HL-60 (cell line): ENCODE data around the gene MORN4.

Source experiments
- DNase-seq, 2 experiments: peaks; one replicate each; pipeline ENCODE4 v3.0.0-alpha.2; 2010 to 2020; ENCODE audit warnings: low read depth in 1 of 2, low spot score in 1 of 2
- H3K27ac ChIP-seq: fragments of 250-450 bp; sonication (Bioruptor Pico); replicated peaks from 2 replicates; pipeline ENCODE4 v1.5.1; 2020; ENCODE audit warnings: mild to moderate bottlenecking, moderate library complexity
- H3K27me3 ChIP-seq: fragments of 250-450 bp; sonication (Bioruptor Pico); 2 replicates; pipeline ENCODE4 v1.5.1; 2021; ENCODE audit warnings: mild to moderate bottlenecking, moderate library complexity; ENCODE audit not compliant: insufficient read depth, poor library complexity, severe bottlenecking
- H3K4me3 ChIP-seq: replicated peaks from 2 replicates; pipeline ENCODE4 v1.5.1; 2011; ENCODE audit warnings: mild to moderate bottlenecking, control low read depth, low read length; ENCODE audit not compliant: insufficient read depth
- CTCF ChIP-seq: IDR thresholded peaks from one replicate; pipeline ENCODE4 v1.5.1; 2011; ENCODE audit warnings: low read length, control low read depth, inconsistent platforms; ENCODE audit not compliant: insufficient read depth
- GABPA ChIP-seq: IDR thresholded peaks from 2 replicates; pipeline ENCODE4 v1.6.1; 2012; ENCODE audit warnings: low read depth
- POLR2AphosphoS5 ChIP-seq: IDR thresholded peaks from 2 replicates; pipeline ENCODE4 v1.6.1; 2012; ENCODE audit warnings: low read depth
- REST ChIP-seq: IDR thresholded peaks from 2 replicates; pipeline ENCODE4 v1.6.1; 2012; ENCODE audit warnings: low read depth; ENCODE audit not compliant: insufficient replicate concordance
- SPI1 ChIP-seq: IDR thresholded peaks from 2 replicates; pipeline ENCODE4 v1.6.1; 2012; ENCODE audit warnings: low read depth, mild to moderate bottlenecking, borderline replicate concordance

Gene MORN4

DNA sequence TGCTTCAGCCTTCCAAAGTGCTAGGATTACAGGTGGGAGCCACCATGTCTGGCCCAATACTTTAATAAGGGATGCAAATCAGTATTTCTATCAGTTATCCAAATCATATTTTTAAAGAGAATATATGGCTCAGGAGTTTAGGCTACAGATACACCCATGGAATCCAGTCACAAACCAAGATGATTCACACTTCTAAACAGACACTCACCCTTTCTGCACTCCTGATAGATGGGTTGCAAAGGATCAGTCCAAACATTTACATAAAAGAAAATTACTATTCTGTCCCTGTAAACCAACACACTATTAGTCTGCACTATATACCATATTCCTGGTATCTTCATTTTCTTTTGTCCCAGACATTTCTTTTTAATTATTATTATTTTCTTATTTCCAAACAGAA is 2.2 kb downstream of the MORN4 start:
- peaks cover 3% of the 10 kb centered on the region for H3K27me3 ChIP-seq
- no peak overlapping the region for H3K27ac ChIP-seq
- H3K4me3 ChIP-seq, result no peak overlapping the region
- TF ChIP-seq POLR2AphosphoS5 (no peak), REST (no peak), SPI1 (no peak), GABPA (no peak), CTCF (no peak)
- no peak for DNase-seq

GRCh38 chr10:97629289-97629688 is 4.0 kb downstream of the MORN4 start:
- TF ChIP-seq CTCF (no peak), REST (no peak), GABPA (no peak), SPI1 (no peak), POLR2AphosphoS5 (no peak)
- no peak for DNase-seq
- Histone ChIP-seq H3K4me3 (no peak overlapping the region), H3K27me3 (peaks cover 3% of the 10 kb centered on the region), H3K27ac (no peak overlapping the region)

GRCh38 chr10:97628228-97628627 is 5.1 kb downstream of the MORN4 start:
- Histone ChIP-seq H3K27ac (no peak overlapping the region), H3K4me3 (no peak overlapping the region), H3K27me3 (peaks cover 3% of the 10 kb centered on the region)
- no peak for TF ChIP-seq SPI1
- no peak for TF ChIP-seq REST
- no peak for TF ChIP-seq POLR2AphosphoS5
- no peak for TF ChIP-seq CTCF
- no peak for TF ChIP-seq GABPA
- no peak for DNase-seq
